Measurements from ENCODE around the gene METTL2B. TPM values are rescaled to one million over a fixed set of nuclear protein-coding genes. Genes with fewer than 3 reads are reported as not detected.
"Not testable (repeated sequence)": the region's sequence is repeated elsewhere in the genome, so short reads cannot be mapped to it uniquely, and the experiment has no call there.

The METTL2B gene
- total RNA-seq, 1 experiment from 2014 or later = 29.9 TPM

GRCh38 chr7:128454808-128455542 lies 21.6 kb upstream of the METTL2B start:
- DNase-seq (ENCODE audit: low spot score) = no peak

GRCh38 chr7:128455543-128456254 lies 20.8 kb upstream of the METTL2B start, which contains the start of gene HILPDA:
HILPDA (plus strand) TSS chr7:128455878; CDS start chr7:128457269, 1,391 bp downstream.
- DNase-seq (ENCODE audit: low spot score) = peak; percentile 90

GRCh38 chr7:128456255-128456725 lies 20.3 kb upstream of the METTL2B start:
- no peak for DNase-seq (ENCODE audit: low spot score)

GRCh38 chr7:128457385-128457784 lies 19.2 kb upstream of the METTL2B start:
- DNase-seq (ENCODE audit: low spot score) = not testable (repeated sequence)

DNA sequence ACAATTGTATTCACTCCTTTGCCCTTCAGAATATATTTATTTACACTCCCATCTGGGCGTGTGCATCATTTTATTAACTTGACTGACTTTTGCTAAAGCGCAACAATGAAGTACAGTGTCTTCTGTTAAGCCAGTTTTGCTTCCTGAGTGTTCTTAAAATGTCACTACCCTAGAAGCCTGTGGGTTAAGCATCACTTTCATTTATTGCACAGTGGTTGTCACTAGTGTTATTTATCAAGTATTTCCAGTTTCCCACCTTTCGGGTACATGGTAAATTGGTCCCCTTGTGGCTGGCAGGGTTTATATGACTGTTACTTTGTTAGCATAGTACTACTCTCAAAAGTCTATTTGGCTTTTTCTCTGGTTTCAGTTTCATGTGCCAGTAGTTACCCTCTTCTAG lies 17.6 kb upstream of the METTL2B start:
- DNase-seq (ENCODE audit: low spot score) = no peak

DNA sequence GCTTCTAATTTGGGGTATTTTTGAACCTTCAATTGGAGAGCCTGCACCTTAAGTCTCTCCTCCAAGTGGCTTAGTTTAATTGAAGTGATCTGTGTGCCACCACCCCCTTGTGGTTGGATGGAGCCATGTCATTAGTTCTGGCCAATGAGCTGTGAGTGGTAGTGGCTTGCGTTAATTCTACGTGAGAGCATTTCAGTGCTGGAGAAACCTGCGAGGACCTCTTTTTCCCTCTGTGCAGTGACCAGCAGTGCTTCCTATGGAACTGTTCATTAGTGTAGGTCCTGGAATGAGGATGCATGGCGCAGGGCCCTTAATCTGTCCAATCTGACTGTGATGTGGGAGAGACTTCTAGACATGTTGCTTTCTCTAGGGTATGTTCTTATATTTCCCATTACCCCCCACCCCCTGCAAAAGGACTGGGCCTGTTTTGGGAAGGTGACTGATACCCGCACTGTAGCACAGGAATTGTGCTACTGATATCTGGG lies 17.1 kb upstream of the METTL2B start:
- peak; percentile 64 for DNase-seq (ENCODE audit: low spot score)

GRCh38 chr7:128462460-128462859 lies 14.1 kb upstream of the METTL2B start:
- DNase-seq (ENCODE audit: low spot score) = no peak

DNA sequence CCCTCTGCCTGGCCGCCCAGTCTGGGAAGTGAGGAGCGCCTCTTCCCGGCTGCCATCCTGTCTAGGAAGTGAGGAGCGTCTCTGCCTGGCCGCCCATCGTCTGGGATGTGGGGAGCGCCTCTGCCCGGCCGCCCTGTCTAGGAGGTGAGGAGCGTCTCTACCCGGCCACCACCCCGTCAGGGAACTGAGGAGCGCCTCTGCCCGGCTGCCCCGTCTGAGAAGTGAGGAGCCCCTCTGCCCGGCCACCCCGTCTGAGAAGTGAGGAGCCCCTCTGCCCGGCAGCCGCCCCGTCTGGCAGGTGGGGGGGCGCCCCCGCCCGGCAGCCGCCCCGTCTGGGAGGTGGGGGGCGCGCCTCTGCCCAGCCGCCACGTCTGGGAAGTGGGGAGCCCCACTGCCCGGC lies 13.2 kb upstream of the METTL2B start:
- not testable (repeated sequence) for DNase-seq (ENCODE audit: low spot score)

DNA sequence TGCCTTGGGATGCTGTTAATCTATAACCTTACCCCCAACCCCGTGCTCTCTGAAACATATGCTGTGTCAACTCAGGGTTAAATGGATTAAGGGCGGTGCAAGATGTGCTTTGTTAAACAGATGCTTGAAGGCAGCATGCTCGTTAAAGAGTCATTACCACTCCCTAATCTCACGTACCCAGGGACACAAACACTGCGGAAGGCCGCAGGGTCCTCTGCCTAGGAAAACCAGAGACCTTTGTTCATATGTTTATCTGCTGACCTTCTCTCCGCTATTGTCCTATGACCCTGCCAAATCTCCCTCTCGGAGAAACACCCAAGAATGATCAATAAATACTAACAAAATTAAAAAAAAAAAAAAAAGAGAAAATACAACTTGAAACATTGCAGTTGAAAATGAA lies 12.6 kb upstream of the METTL2B start:
- DNase-seq (ENCODE audit: low spot score) = not testable (repeated sequence)

- DNase-seq (ENCODE audit: low spot score) = not testable (repeated sequence)
Measured at GRCh38 chr7:128466871-128467270, 9.7 kb upstream of the METTL2B start.

DNA sequence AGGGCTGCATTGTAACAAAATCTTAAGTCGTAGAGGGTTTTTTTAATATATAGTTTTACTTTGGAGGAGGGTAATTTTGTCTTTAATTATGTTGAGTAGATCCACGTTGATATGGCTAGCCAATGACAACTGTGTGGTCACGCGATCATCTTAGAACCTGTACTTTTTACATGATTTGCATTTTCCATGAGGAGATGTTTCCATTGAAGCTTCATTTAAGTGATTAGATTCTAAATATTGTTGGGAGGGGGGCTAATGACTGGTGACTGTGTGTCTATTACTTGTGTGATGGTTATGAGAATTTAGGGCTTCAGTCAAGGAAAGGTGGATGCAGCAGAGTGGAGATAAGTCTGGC lies 765 bp downstream of the METTL2B start:
- DNase-seq (ENCODE audit: low spot score) = not testable (repeated sequence)

- not testable (repeated sequence) for DNase-seq (ENCODE audit: low spot score)
Measured at GRCh38 chr7:128479082-128479481, 2.5 kb downstream of the METTL2B start.

- DNase-seq (ENCODE audit: low spot score) = not testable (repeated sequence)
Measured at GRCh38 chr7:128488134-128488533, 11.6 kb downstream of the METTL2B start.

- DNase-seq (ENCODE audit: low spot score) = no peak
Measured at GRCh38 chr7:128497405-128497804, 20.9 kb downstream of the METTL2B start.

GRCh38 chr7:128505416-128505815 lies 28.9 kb downstream of the METTL2B start:
- not testable (repeated sequence) for DNase-seq (ENCODE audit: low spot score)

- not testable (repeated sequence) for DNase-seq (ENCODE audit: low spot score)
Measured at GRCh38 chr7:128506819-128507218, 30.3 kb downstream of the METTL2B start.

GRCh38 chr7:128507321-128507993 lies 30.9 kb downstream of the METTL2B start:
- not testable (repeated sequence) for DNase-seq (ENCODE audit: low spot score)

GRCh38 chr7:128511692-128512091 lies 35.1 kb downstream of the METTL2B start:
- not testable (repeated sequence) for DNase-seq (ENCODE audit: low spot score)

GRCh38 chr7:128515232-128515631 lies 38.7 kb downstream of the METTL2B start:
- DNase-seq (ENCODE audit: low spot score) = not testable (repeated sequence)

GRCh38 chr7:128517023-128517422 lies 40.5 kb downstream of the METTL2B start:
- DNase-seq (ENCODE audit: low spot score) = not testable (repeated sequence)

GRCh38 chr7:128523226-128523931 lies 46.8 kb downstream of the METTL2B start:
- DNase-seq (ENCODE audit: low spot score) = peak; percentile 68
